ENCODE data around the gene WDR1. TPM values are rescaled to one million over a fixed set of nuclear protein-coding genes. Genes with fewer than 3 reads are reported as not detected.

WDR1 gene
- total RNA-seq, 3 donors from 2014 or later (not counting 1 experiment from before 2014, with no cell fraction given): 411 to 477 (median 468) TPM

Other genes starting within 250 kb of the WDR1 start
- gene SLC2A9, start 95.3 kb downstream of the WDR1 start, total RNA-seq: 1 to 10 TPM; 1.5 to 5.5 (median 3.9) TPM

All from natural killer cell (primary cell).